Right atrium auricular region (tissue), 2 donors: Measurements from ENCODE around the gene BICD1. TPM values are rescaled to one million over a fixed set of nuclear protein-coding genes. Genes with fewer than 3 reads are reported as not detected.
A peak's percentile ranks its signal among the peaks of the same experiment; 100 is the strongest.

Experiments
- DNase-seq: peaks from one replicate; pipeline ENCODE4 v3.0.0-alpha.2; 2019; ENCODE audit warnings: low spot score
- H3K27ac ChIP-seq, 2 donors: fragments of 200-600 bp; sonication (generic); 1 replicate in 1 of 2; 2 replicates in 1 of 2; pipeline ENCODE4 v1.5.1; 2016 to 2019
- H3K27me3 ChIP-seq, 2 donors: fragments of 200-600 bp; sonication (generic); one replicate each; pipeline versions ENCODE4 v1.5.1 to v1.6.0; 2017 to 2019
- H3K36me3 ChIP-seq: fragments of 200-600 bp; sonication (generic); one replicate; pipeline ENCODE4 v1.5.1; 2016
- H3K4me1 ChIP-seq, 2 donors: fragments of 200-600 bp; sonication (generic); one replicate each; pipeline versions ENCODE4 v1.5.1 to v1.6.0; 2017 to 2019
- H3K4me3 ChIP-seq, 2 donors: fragments of 200-600 bp; sonication (generic); 1 replicate in 1 of 2; 2 replicates in 1 of 2; pipeline ENCODE4 v1.5.1; 2017 to 2019; ENCODE audit warnings: mild to moderate bottlenecking in 1 of 2, moderate library complexity in 1 of 2
- H3K9me3 ChIP-seq, 2 donors: fragments of 200-600 bp; sonication (generic); one replicate each; pipeline ENCODE4 v1.5.1; 2019
- total RNA-seq, 2 donors: library from RNA; depleted of rRNA; stranded (reverse); fragments of >200 nt; gene quantifications; one replicate each; pipeline ENCODE4 v1.1.0, GENCODE V29; 2016
- TF ChIP-seq, protein P1 (sequence below), 2 donors: fragments of 200-600 bp; sonication (generic); IDR thresholded peaks; one replicate each; pipeline ENCODE4 v1.5.1; 2019; ENCODE audit warnings: antibody characterized with exemption in 2 of 2

Gene BICD1
- total RNA-seq, 2 donors from 2014 or later = 3.3 to 6.6 TPM

DNA sequence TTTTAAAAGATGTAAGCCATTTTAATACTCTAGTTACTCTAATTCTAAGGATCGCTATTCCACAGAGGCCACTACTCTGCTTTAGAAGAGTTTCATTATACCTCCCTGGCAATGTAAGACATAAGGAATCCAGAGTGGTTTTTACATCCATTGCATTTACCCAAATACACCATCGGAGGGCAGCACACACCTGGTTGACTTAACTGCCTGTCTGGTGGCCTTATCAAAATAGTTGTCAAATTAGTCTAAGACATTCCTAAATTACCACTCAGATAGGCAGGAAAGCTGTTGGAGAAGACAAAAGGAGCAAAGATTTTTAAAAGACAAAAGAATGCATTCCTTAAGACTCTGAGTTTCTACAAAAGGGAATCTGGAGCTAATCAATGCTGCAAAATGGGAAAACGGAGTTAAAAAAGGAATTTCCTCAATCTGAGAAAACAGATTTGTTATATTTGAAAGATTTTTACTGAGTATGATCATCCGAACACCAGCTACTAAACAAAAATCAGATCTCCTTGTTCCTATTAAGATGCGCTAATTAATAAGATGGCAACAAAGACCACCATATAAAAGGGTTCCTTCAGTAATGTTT is 258.9 kb downstream of the BICD1 start:
- Histone ChIP-seq H3K27ac (no peak overlapping the region), H3K36me3 (no peaks in the 10 kb centered on the region), H3K4me3 (no peak overlapping the region), H3K27me3 (no peaks in the 10 kb centered on the region), H3K9me3 (no peaks in the 10 kb centered on the region), H3K4me1 (no peaks in the 10 kb centered on the region)
- DNase-seq = no peak
- TF ChIP-seq, protein P1, sequence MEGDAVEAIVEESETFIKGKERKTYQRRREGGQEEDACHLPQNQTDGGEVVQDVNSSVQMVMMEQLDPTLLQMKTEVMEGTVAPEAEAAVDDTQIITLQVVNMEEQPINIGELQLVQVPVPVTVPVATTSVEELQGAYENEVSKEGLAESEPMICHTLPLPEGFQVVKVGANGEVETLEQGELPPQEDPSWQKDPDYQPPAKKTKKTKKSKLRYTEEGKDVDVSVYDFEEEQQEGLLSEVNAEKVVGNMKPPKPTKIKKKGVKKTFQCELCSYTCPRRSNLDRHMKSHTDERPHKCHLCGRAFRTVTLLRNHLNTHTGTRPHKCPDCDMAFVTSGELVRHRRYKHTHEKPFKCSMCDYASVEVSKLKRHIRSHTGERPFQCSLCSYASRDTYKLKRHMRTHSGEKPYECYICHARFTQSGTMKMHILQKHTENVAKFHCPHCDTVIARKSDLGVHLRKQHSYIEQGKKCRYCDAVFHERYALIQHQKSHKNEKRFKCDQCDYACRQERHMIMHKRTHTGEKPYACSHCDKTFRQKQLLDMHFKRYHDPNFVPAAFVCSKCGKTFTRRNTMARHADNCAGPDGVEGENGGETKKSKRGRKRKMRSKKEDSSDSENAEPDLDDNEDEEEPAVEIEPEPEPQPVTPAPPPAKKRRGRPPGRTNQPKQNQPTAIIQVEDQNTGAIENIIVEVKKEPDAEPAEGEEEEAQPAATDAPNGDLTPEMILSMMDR (IDR thresholded peaks at IDR 0.05) = peak; percentile 65 to 85

DNA sequence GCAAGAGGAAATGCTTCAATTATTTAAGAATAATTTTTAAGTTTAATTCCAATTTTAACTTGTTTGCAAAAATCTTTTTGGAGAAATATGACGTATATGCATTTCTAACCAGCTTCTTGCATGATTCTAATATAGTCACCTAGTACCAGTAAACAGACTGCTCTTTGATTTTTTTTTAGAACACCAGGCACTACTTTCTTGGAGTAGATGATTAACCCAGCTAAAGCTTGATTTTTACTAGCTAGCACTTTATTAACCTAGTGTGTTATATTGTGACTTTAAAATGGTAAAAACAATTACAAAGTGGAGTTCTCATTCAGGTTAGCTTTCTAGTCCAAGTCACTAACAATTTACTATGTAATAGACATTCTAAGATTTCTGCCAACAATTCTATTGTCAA is 260.1 kb downstream of the BICD1 start:
- DNase-seq = no peak
- Histone ChIP-seq H3K36me3 (no peaks in the 10 kb centered on the region), H3K27ac (no peak overlapping the region), H3K27me3 (no peaks in the 10 kb centered on the region), H3K9me3 (no peaks in the 10 kb centered on the region), H3K4me1 (no peaks in the 10 kb centered on the region), H3K4me3 (no peak overlapping the region)
- TF ChIP-seq, protein P1 (IDR thresholded peaks at IDR 0.05) = no peak

DNA sequence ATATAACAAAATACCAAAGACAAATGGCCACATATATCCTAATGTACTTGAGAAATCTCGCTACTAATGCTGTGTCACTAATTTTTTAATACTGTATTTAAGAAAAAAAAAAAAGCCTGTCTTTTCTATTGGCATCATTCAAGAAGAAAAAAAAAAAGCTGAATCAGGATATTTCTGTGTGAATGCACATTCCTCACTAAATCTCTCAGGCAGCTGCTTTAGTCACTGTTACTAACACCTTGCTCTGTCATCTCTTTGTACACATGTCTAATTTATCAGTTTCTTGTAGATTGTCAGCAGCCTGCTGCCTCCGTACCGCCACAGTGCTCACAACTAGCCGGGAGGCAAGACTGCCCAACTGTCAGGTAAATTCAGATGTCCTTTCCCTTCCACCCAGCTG is 260.7 kb downstream of the BICD1 start:
- Histone ChIP-seq H3K27ac (no peak overlapping the region), H3K36me3 (no peaks in the 10 kb centered on the region), H3K9me3 (no peaks in the 10 kb centered on the region), H3K4me3 (no peak overlapping the region), H3K4me1 (no peaks in the 10 kb centered on the region), H3K27me3 (no peaks in the 10 kb centered on the region)
- TF ChIP-seq, protein P1 (IDR thresholded peaks at IDR 0.05) = no peak
- DNase-seq = no peak

DNA sequence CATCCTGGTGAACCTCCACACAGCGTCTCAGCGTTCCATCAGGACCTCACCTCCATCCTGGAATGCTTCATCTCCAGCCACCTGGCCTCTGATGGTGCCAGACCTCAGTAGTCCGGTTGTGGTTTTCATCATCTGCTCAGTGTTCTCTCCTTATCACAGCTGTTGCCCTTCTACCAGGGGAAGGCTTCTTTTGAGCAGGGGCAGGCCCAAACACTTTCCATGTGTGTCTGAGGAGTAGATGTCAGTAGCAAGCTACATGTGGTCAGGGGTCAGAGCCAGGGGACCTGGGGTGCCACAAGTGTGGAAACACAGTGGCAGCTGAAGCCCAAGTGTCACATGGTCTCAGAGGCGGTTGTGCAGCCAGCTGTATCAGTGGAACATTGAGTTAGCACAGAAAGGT is 262.6 kb downstream of the BICD1 start:
- DNase-seq = no peak
- Histone ChIP-seq H3K36me3 (no peaks in the 10 kb centered on the region), H3K27me3 (no peaks in the 10 kb centered on the region), H3K4me1 (no peaks in the 10 kb centered on the region), H3K27ac (no peak overlapping the region), H3K4me3 (no peak overlapping the region), H3K9me3 (no peaks in the 10 kb centered on the region)
- TF ChIP-seq, protein P1 (IDR thresholded peaks at IDR 0.05) = no peak

DNA sequence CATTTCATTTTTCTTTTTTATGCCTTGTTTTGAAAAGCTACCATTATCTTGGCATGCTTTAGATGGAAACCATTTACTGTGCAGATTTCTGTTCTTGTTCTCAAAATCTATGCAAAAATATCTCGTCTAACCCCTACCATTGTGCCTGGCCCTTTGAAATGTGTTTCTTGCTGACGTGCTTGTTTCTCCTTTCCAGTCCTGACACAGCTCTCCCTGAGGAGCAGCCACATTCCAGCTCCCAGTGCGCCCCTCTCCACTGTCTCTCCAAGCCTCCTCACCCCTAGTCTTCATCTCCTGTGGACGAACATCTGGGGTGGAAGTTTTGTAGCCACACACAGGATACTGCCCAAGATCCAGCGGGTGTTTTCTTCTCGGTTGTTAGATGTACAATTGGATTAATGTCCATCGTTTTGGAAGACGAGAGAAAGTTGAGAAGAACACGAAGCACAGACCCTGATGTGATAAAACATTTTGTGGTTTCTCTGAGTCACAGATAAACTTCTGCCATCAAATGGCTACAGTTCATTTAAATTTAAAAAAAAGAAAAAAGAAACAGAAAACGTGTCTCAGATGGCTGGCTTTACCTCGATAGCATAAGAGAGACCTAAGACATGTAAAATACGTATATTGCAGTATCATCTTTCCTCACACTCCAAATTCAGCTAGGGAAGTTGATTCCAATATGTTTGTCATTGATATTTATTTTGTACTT is 270.9 kb downstream of the BICD1 start:
- Histone ChIP-seq H3K36me3 (no peaks in the 10 kb centered on the region), H3K4me3 (no peak overlapping the region), H3K27me3 (no peaks in the 10 kb centered on the region), H3K9me3 (no peaks in the 10 kb centered on the region), H3K4me1 (no peaks in the 10 kb centered on the region), H3K27ac (no peak overlapping the region)
- TF ChIP-seq, protein P1 (IDR thresholded peaks at IDR 0.05) = no peak
- DNase-seq = no peak
